Breast epithelium (tissue), 4 donors: ENCODE measurements around the gene SIX5. TPM values are rescaled to one million over a fixed set of nuclear protein-coding genes. Genes with fewer than 3 reads are reported as not detected.
A peak's percentile ranks its signal among the peaks of the same experiment; 100 is the strongest.

Experiments used
- DNase-seq, 2 donors: peaks; one replicate each; pipeline ENCODE4 v3.0.0-alpha.2; 2019; ENCODE audit warnings: low spot score in 2 of 2
- H3K27ac ChIP-seq, 2 donors: fragments of 200-600 bp; sonication (generic) in 1 of 2; one replicate each; pipeline ENCODE4 v1.5.1; 2016 to 2019; ENCODE audit warnings: mild to moderate bottlenecking in 1 of 2
- H3K27me3 ChIP-seq, 2 donors: fragments of 200-600 bp; sonication (generic) in 1 of 2; one replicate each; pipeline versions ENCODE4 v1.5.1 to v1.6.0; 2017 to 2019; ENCODE audit warnings: control low read depth in 1 of 2, mild to moderate bottlenecking in 1 of 2
- H3K36me3 ChIP-seq: fragments of 200-600 bp; one replicate; pipeline ENCODE4 v1.5.1; 2019
- H3K4me1 ChIP-seq, 2 donors: fragments of 200-600 bp; sonication (generic); one replicate each; pipeline ENCODE4 v1.5.1; 2016 to 2019; ENCODE audit warnings: control low read depth in 1 of 2
- H3K4me3 ChIP-seq, 3 donors: fragments of 200-600 bp; sonication (generic); 1 replicate in 2 of 3; 2 replicates in 1 of 3; pipeline ENCODE4 v1.5.1; 2016 to 2019; ENCODE audit warnings: mild to moderate bottlenecking in 3 of 3, moderate library complexity in 2 of 3
- H3K9me3 ChIP-seq, 2 donors: fragments of 200-600 bp; sonication (generic) in 1 of 2; one replicate each; pipeline ENCODE4 v1.5.1; 2016 to 2019; ENCODE audit warnings: control low read depth in 1 of 2
- POLR2A ChIP-seq: fragments of 450-650 bp; IDR thresholded peaks from one replicate; pipeline ENCODE4 v1.6.1; 2016; ENCODE audit warnings: antibody characterized with exemption, mild to moderate bottlenecking, moderate library complexity
- POLR2AphosphoS5 ChIP-seq, 3 donors: sonication (generic); formaldehyde crosslinking; IDR thresholded peaks; one replicate each; pipeline ENCODE4 v1.6.1; 2017; ENCODE audit warnings: antibody characterized with exemption in 3 of 3
- intact Hi-C: fragments of 100-400 bp; cut with DNase I; formaldehyde crosslinking; loops from one replicate; pipeline ENCODE4 v1.15.1; 2023; ENCODE audit warnings: low total_unique reads
- total RNA-seq, 3 donors: library from RNA; depleted of rRNA; stranded (reverse); fragments of >200 nt; gene quantifications; one replicate each; pipeline ENCODE4 v1.1.0, GENCODE V29; 2016
- TF ChIP-seq, protein P1 (sequence below), 3 donors: fragments of 450-650 bp; IDR thresholded peaks; one replicate each; pipeline ENCODE4 v1.5.1; 2016 to 2017; ENCODE audit warnings: antibody characterized with exemption in 3 of 3, mild to moderate bottlenecking in 3 of 3, moderate library complexity in 3 of 3

SIX5 gene
- total RNA-seq, 3 donors from 2014 or later: 8.6 to 11.8 (median 11.8) TPM

DNA sequence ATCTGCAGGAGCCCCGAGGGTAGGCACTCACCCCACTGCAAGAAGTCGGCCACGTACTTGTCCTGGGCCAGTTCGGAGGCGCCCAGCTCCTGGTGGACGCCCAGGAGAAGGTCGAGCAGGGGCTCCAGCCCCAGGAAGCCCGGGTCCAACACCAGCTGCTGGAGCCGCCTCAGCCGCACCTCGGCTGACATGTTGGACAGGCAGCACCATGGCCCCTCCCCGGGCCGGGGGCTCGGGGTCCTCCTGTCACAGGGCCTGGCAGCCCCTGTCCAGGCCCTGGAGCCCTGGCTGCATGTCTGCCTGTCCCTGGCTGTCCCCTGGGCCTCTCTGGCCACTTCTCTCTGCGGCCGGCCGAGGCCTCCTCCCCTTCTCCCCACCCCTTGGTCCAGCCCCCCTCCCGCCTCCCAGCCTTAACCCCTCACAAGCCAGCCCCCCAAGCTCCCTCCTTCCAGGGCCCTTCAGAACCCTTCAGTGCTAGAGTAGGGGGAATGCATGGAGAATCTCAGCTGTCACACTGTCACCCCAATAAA lies 13.2 kb upstream of the SIX5 start, which contains the start of gene DMPK:
DMPK (minus strand) TSS at position 329 of the 530 bp plus-strand sequence; CDS start at position 191, 138 bp downstream.
- Histone ChIP-seq H3K4me1 (peaks cover 22 to 25% of the 10 kb centered on the region in 2 donors), H3K9me3 (no peaks in the 10 kb centered on the region), H3K27me3 (no peaks in the 10 kb centered on the region), H3K4me3 (peak within 1 kb of the TSS; percentile 55 to 68 (median 60)), H3K36me3 (peaks cover 10% of the 10 kb centered on the region), H3K27ac (peak within 1 kb of the TSS; percentile 86 to 92)
- TF ChIP-seq, protein P1, sequence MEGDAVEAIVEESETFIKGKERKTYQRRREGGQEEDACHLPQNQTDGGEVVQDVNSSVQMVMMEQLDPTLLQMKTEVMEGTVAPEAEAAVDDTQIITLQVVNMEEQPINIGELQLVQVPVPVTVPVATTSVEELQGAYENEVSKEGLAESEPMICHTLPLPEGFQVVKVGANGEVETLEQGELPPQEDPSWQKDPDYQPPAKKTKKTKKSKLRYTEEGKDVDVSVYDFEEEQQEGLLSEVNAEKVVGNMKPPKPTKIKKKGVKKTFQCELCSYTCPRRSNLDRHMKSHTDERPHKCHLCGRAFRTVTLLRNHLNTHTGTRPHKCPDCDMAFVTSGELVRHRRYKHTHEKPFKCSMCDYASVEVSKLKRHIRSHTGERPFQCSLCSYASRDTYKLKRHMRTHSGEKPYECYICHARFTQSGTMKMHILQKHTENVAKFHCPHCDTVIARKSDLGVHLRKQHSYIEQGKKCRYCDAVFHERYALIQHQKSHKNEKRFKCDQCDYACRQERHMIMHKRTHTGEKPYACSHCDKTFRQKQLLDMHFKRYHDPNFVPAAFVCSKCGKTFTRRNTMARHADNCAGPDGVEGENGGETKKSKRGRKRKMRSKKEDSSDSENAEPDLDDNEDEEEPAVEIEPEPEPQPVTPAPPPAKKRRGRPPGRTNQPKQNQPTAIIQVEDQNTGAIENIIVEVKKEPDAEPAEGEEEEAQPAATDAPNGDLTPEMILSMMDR (IDR thresholded peaks at IDR 0.05): no peak
- TF ChIP-seq POLR2A: no peak
- TF ChIP-seq POLR2AphosphoS5 (IDR thresholded peaks at IDR 0.05): no peak
- intact Hi-C loops: no loop called here
- DNase-seq: no peak

- H3K27ac ChIP-seq: peak overlapping the region; percentile 86 to 92
- DNase-seq: peak in 1 of 2 donors; percentile 64
- TF ChIP-seq POLR2A (no peak), POLR2AphosphoS5 (IDR thresholded peaks at IDR 0.05) (no peak)
- TF ChIP-seq, protein P1 (IDR thresholded peaks at IDR 0.05): no peak
Measured at GRCh38 chr19:45781214-45782161, 12.4 kb upstream of the SIX5 start.

GRCh38 chr19:45780448-45781213 lies 11.6 kb upstream of the SIX5 start:
- no peak for TF ChIP-seq POLR2AphosphoS5 (IDR thresholded peaks at IDR 0.05)
- Histone ChIP-seq H3K36me3 (peaks cover 6% of the 10 kb centered on the region), H3K9me3 (no peaks in the 10 kb centered on the region), H3K4me1 (peaks cover 22 to 25% of the 10 kb centered on the region in 2 donors), H3K27ac (peak overlapping the region; percentile 86 to 92), H3K4me3 (peak overlapping the region; percentile 55 to 68 (median 60)), H3K27me3 (no peaks in the 10 kb centered on the region)
- DNase-seq: no peak
- intact Hi-C loops: no loop called here

More at GRCh38 chr19:45781214-45782161, 12.4 kb upstream of the SIX5 start:
- intact Hi-C loops: no loop called here
- Histone ChIP-seq H3K9me3 (no peaks in the 10 kb centered on the region), H3K4me3 (peak overlapping the region; percentile 55 to 68 (median 60)), H3K36me3 (peaks cover 10% of the 10 kb centered on the region), H3K4me1 (peaks cover 22 to 25% of the 10 kb centered on the region in 2 donors), H3K27me3 (no peaks in the 10 kb centered on the region)

DNA sequence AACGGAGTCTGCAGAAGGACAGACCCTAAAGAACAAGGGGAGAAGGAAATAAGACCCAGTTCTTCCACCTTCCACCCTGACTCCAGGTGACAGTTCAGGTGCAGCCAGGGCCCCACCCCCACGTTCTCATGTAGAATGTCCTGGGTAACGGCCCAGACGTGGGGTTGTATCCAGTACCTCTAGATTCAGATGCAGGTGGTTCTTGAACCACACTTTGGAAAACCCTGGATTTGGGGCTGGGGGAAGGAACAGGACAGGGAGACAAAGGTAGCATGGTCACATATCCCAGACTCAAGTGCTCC lies 11.0 kb upstream of the SIX5 start:
- H3K4me1 ChIP-seq: peaks cover 22 to 25% of the 10 kb centered on the region in 2 donors
- no peak for TF ChIP-seq POLR2A
- TF ChIP-seq POLR2AphosphoS5 (IDR thresholded peaks at IDR 0.05): no peak
- TF ChIP-seq, protein P1 (IDR thresholded peaks at IDR 0.05): no peak
- H3K4me3 ChIP-seq: peak overlapping the region; percentile 40 to 57 (median 55)
- DNase-seq: no peak
- H3K27ac ChIP-seq: peak overlapping the region; percentile 61 to 92
- no peaks in the 10 kb centered on the region for H3K9me3 ChIP-seq
- H3K36me3 ChIP-seq: peaks cover 6% of the 10 kb centered on the region
- intact Hi-C loops: no loop called here
- no peaks in the 10 kb centered on the region for H3K27me3 ChIP-seq
